ENCODE data around the gene PLCB4.

DNA sequence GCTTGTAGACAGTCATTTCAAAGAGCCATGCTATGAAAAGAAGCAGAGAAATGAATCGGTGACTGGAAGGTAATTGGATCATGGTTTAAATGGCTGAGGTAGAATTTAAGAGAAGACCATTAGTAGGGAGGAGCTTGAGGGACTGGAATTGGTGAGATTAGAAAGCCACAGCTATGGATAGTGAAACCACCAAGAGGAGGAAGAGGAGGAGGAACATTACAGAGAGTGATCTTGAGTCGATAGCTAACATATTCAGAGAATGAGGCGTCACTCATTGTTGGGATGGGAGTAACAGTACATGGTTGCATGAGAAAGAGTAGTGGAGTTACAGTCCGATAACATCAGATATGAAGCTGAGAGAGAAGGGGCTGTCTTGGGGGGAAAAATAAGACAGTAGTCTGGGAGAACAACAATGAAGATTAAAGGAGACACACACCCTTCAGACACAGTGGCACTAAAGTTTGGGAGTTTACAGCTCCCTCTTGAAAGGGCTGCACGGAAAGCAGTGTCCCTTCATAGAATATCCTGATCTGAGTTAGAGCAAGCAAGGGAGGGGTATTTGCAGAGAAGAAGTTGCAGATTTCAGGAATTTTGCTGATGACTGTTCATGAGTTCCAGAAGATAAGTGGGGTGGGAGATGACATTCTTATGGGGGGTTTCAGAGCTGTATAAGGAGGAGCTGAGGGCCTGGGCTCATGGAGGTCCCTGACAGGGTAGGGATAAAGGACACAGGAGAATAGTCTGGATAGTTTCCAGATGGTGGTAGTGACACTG, 430.4 kb downstream of the PLCB4 start:
- TF ChIP-seq CTCF (conservative IDR thresholded peaks at IDR 0.05 in 1 of 2, IDR thresholded peaks at IDR 0.05 in 1 of 2; ENCODE audit: low read depth in 1 of 2, low read length in 2 of 2) (no peak), EZH2 (IDR thresholded peaks at IDR 0.05; ENCODE audit: low read length, missing control alignments) (no peak)

Data from fibroblast of lung (primary cell).